HL-60/S4 treated with phorbol 12-myristate 13-acetate at 8.2 ng/mL for 4 days and 3 days (cell line): Measurements from ENCODE around the gene SYNGR2.
"Not testable (repeated sequence)": the region's sequence is repeated elsewhere in the genome, so short reads cannot be mapped to it uniquely, and the experiment has no call there.

Source experiments
- in situ Hi-C: fragments of 300-500 bp; cut with MboI; formaldehyde crosslinking; loops from 2 replicates; pipeline ENCODE4 v1.15.0; 2022; ENCODE audit warnings: low sequenced_read_pairs

The SYNGR2 gene

DNA sequence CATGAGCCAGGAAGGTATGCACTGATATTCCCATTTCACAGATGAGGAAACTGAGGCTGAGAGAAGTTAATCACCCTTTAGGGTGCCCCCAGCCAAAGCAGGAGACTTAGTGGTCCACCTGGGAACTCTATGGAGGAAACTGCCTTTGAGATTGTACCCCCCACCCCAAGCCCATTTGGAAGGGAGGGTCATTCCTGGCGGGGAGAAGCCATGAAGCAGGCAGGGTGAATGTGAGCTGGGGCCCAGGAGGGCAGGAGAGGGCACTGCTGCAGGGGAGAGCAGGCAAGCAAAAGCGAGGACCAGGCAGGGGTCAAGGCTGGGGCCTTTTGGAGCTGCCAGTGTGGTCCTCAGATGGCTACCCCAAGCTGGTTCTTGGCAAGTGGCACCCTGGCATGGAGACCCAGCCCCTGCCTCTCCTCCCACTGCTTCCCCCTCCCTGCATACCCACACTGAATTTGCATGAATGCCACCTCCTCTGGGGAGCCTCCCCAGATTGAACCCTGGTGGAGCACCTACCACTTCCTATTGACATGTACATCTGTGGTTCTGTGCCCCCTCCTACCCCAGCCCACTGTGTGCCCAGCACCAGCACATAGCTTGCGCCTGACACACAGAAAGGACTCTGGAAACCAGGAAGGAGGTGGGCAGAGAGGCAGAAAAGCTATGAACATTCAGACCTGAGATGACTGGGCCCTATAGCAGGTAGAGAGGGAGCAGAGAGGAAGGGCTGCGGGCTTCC lies 38.9 kb upstream of the SYNGR2 start:
- in situ Hi-C loops, result no loop called here

GRCh38 chr17:78130090-78130436 lies 38.3 kb upstream of the SYNGR2 start:
- in situ Hi-C loops, result no loop called here

GRCh38 chr17:78130437-78131101 lies 37.8 kb upstream of the SYNGR2 start, which contains the start of gene TMC8:
TSS of gene TMC8 (plus strand) at chr17:78130771. CDS start at chr17:78131589, 818 bp downstream.
- in situ Hi-C loops, result no loop called here

- in situ Hi-C loops, result no loop called here
Observed at GRCh38 chr17:78131172-78132083, 37.0 kb upstream of the SYNGR2 start.

- in situ Hi-C loops, result no loop called here
Observed at GRCh38 chr17:78132084-78132676, 36.2 kb upstream of the SYNGR2 start.

DNA sequence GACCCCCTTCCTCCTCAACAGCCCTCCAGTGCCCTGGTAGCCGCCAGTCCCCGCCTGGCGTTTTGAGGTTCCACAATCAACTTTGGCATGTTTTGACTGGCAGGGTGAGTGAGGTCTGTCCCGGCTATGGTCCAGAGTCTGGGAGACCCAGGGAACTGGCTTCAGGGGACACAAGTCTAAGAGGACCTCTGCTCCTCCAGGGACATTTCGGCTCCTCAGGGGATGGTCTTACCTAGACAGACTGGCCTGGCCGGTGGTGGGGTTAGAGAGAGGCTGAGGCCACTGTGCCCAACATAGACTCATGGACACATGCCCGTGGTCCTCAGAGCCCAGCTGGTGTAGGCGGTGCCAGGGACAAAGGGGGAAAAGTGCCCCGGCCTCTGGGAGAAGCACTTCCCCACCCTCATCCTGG lies 35.6 kb upstream of the SYNGR2 start:
- in situ Hi-C loops, result no loop called here

DNA sequence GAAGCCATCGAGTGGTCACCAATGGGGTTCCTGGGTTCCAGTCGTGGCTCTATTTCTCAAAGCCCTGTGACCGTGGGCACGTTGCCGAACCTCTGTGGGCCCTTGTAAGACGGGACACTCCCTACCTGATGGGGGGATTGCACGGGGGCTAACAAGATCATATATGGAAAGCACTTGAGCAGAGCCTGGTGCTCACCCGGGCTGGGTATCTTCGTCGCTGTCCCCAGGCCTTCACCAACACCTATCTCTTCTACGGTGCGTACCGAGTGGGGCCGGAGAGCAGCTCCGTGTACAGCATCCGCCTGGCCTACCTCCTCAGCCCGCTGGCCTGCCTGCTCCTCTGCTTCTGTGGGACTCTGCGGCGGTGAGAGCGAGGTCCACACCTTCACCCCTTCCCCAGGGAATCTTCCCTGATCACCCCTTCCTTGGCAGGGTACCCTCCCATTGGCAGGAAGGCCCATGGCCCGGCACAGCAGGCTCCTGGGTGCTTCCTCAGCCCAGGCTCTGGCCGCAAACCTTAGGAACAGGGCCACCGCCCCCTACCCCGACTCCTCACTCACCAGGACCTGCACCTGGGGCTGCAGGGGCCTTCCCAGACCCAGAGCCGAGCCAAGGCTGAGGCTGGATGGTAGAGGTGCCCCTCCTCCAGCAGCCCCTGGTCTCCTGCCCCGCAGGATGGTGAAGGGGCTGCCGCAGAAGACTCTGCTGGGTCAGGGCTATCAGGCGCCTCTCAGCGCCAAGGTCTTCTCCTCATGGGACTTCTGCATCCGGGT lies 35.0 kb upstream of the SYNGR2 start:
- in situ Hi-C loops, result no loop called here

DNA sequence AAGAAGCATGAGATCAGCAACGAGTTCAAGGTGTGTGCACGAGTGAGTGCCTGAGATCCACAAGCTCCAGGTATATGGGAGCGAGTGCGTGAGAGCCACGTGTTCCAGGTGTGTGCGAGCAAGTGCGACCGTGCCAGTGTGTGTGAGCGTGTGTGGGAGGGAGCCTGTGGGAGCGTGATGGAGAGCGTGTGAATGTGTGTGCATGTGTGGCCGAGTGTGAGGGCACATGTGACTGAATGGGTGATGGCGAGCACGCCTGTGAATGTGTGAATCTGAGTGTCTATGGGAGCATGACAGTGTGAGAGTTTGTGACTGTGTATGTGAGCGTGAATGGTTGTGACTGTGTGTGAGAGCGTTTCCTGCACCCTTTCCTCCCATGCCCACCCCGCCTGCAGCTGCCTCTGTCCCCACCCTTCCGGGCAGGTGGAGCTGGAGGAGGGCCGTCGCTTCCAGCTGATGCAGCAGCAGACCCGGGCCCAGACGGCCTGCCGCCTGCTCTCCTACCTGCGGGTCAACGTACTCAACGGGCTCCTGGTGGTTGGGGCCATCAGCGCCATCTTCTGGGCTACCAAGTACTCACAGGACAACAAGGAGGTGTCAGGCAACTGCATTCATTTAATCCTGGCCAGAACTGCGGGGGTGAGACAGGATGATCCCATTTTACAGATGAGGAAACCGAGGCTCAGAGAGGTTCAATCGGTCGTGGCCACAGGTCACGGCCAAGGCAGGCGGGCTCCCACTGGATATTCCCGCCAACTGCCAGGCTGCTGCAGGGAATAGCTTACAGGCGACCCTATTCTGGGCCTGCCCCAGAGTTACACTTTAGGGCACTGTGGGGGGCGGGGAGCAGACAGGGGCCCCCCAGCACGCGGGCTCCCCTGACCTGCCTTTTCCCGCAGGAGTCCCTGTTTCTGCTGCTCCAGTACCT lies 34.1 kb upstream of the SYNGR2 start:
- in situ Hi-C loops, result no loop called here

- in situ Hi-C loops, result no loop called here
Observed at GRCh38 chr17:78134899-78135385, 33.4 kb upstream of the SYNGR2 start.

DNA sequence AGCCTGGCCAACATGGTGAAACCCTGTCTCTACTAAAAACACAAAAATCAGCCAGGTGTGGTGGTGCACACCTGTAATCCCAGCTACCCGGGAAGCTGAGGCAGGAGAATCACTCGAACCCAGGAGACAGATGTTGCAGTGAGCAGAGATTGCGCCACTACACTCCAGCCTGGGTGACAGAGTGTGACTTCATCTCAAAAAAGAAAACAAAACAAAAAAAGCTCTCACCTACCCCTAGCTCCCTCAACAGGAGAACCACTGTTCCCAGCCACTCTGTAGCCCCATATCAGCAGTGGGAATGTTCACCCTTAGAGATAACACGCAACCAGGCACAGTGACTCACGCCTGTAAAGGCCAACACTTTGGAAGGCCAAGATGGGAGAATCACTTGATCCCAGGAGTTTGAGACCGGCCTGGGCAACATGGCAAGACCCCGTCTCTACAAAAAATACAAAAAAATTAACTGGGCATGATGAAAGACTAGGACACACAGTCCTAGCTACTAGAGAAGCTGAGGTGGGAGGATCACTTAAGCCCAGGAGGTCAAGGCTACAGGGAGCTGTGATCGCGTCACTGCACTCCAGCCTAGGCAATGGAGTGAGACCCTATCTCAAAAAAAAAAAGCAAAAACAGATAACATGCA lies 32.4 kb upstream of the SYNGR2 start:
- in situ Hi-C loops, result no loop called here

DNA sequence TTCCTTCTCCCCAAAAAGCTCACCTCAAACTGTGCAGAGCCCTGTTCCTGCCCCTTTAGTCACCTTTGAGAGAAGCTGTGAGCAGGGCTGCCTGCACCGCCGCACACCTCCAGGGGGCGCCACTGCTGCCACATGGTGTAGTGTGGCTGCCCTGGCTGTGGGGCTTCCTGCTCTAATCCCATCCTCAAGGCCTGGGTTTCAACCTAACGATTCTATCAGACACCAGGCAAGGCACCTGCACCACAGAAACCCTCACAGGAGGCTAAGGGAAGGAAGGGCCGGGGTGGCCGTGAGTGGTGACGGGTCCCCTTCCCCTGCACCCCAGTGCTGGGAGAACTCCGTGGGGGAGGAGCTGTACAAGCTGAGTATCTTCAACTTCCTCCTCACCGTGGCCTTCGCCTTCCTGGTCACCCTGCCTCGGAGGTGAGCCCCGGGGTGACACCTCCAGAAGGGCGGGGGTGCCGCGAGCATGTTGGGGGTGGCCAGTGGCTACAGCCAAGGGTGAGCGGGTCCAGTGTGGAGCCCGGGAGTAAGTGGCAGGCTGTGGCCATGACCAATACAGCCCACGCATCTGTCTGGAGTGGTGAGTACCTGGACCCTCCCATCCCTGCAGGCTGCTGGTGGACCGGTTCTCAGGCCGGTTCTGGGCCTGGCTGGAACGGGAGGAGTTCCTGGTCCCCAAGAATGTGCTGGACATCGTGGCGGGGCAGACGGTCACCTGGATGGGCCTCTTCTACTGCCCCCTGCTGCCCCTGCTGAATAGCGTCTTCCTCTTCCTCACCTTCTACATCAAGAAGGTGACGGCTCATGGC lies 30.8 kb upstream of the SYNGR2 start:
- in situ Hi-C loops, result no loop called here

DNA sequence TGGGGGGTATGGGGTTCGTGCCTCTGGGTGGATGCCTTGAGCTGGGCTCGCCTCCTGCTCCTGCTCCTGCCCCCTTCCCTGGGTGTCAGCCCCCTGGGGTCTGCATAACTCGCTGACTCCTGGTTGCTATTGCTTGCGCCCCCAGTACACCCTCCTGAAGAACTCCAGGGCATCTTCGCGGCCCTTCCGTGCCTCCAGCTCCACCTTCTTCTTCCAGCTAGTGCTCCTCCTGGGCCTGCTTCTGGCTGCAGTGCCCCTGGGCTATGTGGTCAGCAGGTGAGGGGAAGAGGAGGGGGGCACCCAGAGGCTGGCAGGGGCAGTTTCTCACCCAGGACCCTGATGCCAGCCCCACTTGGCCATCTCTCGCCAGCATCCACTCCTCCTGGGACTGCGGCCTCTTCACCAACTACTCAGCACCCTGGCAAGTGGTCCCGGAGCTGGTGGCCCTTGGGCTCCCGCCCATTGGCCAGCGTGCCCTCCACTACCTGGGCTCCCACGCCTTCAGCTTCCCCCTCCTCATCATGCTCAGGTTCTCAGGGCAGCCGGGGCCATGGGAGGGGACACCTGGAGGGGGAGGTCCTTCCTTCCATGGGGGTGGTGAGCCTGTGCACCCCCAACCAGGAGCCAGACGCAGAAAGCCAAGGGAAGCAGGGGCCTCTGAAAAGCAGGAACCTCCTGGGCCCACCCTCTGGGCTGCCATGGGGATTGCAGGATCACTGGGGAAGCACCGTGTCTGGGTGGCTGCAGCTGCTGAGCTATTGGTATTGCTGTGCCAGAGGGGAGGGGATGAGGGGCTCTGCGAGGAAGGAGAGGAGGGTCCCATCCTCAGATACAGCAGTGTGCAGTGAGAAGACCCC lies 29.9 kb upstream of the SYNGR2 start:
- in situ Hi-C loops, result no loop called here

GRCh38 chr17:78139861-78140168 lies 28.6 kb upstream of the SYNGR2 start:
- in situ Hi-C loops, result not testable (repeated sequence)

DNA sequence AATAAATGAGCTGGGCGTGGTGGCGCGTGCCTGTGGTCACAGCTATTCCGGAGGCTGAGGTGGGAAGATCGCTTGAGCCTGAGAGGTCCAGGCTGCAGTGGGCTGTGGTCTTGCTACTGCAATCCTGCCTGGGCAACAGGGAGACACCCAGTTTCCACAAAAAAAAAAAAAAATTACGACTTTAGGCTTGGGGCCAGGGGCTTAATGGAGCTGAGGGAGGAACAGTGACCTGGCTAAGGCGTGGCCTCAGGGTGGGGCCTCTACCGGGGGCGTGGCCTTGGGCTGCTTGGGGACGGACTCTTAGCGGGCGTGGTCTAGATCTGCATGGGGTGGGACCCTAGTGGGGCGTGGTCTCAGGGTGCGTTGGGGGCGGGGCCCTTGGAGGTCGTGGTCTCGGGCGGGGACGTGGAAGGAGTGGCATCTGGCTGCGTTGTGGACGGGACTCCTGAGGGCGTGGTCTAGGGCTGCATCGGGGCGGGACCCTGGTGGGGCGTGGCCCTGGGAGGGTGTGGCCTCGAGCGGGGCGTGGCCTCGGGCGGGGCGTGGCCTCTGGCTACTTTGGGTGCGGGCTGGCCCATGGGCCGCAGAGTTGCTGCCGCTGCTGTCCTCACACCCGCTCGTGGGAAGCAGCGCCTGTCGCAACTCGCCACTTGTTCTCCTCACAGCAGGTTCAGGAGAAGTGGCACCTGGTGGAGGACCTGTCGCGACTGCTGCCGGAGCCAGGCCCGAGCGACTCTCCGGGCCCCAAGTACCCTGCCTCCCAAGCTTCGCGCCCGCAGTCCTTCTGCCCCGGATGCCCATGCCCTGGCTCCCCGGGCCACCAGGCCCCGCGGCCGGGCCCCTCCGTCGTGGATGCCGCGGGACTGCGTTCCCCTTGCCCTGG lies 28.0 kb upstream of the SYNGR2 start:
- in situ Hi-C loops, result no loop called here

DNA sequence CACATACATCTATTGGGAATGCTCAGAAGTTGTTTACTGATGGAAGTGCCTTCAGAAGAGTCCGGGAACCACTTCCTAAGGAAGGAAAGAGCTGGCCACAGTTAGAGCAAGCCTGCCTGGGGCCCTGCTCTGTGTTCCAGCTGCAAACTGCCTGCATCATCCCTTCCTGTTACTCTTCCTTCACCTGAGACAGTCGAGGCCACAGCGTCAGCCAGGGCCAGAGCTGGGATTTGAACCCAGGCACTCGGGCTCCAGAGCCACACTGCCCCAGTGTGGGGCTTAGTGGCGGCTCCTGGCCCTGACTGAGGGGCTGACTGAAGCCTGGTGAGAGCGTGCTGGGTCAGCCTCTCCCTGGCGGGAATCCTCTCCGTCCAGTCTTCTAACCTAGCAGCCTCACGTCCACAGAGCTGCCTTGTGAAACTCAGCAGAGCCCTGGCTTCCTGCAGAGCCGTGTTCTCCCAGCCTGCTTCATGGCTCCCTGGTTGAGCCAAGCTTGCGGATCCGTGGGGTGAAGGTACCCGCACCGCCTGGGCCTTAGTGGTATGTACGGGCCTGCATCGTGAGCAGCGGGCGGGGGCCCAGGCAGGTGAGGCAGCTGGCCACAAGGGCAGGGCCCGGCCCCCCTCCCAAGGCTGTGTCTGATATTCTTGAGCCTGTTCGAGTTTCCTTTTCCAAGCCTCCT lies 26.8 kb upstream of the SYNGR2 start:
- in situ Hi-C loops, result no loop called here
